Adipocyte (in vitro differentiated cells): ENCODE results near the gene NGFR.

Experiments used
- DNase-seq: peaks from one replicate; pipeline ENCODE4 v3.0.0-alpha.2; 2015; ENCODE audit warnings: low read depth
- H3K27me3 ChIP-seq: replicated peaks from 2 replicates; pipeline ENCODE4 v1.7.0; 2013; ENCODE audit warnings: mild to moderate bottlenecking, low read length, moderate library complexity; ENCODE audit not compliant: control insufficient read depth, insufficient read depth
- H3K36me3 ChIP-seq: 2 replicates; pipeline ENCODE4 v1.7.0; 2013; ENCODE audit warnings: low read length, mild to moderate bottlenecking, moderate library complexity; ENCODE audit not compliant: control insufficient read depth, insufficient read depth, severe bottlenecking
- H3K4me1 ChIP-seq: 2 replicates; pipeline ENCODE4 v1.7.0; 2013; ENCODE audit warnings: mild to moderate bottlenecking, low read length, moderate library complexity; ENCODE audit not compliant: control insufficient read depth, insufficient read depth
- H3K4me3 ChIP-seq: 2 replicates; pipeline ENCODE4 v1.7.0; 2013; ENCODE audit warnings: mild to moderate bottlenecking, low read length, moderate library complexity
- H3K9ac ChIP-seq: 2 replicates; pipeline ENCODE4 v1.7.0; 2013; ENCODE audit warnings: mild to moderate bottlenecking, low read length, moderate library complexity
- H3K9me3 ChIP-seq: 2 replicates; pipeline ENCODE4 v1.7.0; 2013; ENCODE audit warnings: mild to moderate bottlenecking, low read length, moderate library complexity; ENCODE audit not compliant: control insufficient read depth

Gene NGFR

GRCh38 chr17:49457564-49458535 lies 37.2 kb upstream of the NGFR start:
- Histone ChIP-seq H3K27me3 (peaks cover 49% of the 10 kb centered on the region), H3K4me1 (no peaks in the 10 kb centered on the region), H3K9me3 (no peaks in the 10 kb centered on the region), H3K4me3 (no peak overlapping the region), H3K36me3 (no peaks in the 10 kb centered on the region), H3K9ac (no peak overlapping the region)
- no peak for DNase-seq

- H3K36me3 ChIP-seq = no peaks in the 10 kb centered on the region
- peaks cover 66% of the 10 kb centered on the region for H3K27me3 ChIP-seq
- no peak overlapping the region for H3K9ac ChIP-seq
- H3K4me3 ChIP-seq = no peak overlapping the region
- H3K4me1 ChIP-seq = no peaks in the 10 kb centered on the region
- DNase-seq = no peak
- peaks cover 8% of the 10 kb centered on the region for H3K9me3 ChIP-seq
Observed at GRCh38 chr17:49459401-49459984, 35.6 kb upstream of the NGFR start.

GRCh38 chr17:49460401-49460800 lies 34.7 kb upstream of the NGFR start:
- H3K9me3 ChIP-seq = peaks cover 8% of the 10 kb centered on the region
- peaks cover 70% of the 10 kb centered on the region for H3K27me3 ChIP-seq
- no peak overlapping the region for H3K9ac ChIP-seq
- DNase-seq = no peak
- H3K36me3 ChIP-seq = no peaks in the 10 kb centered on the region
- H3K4me3 ChIP-seq = no peak overlapping the region
- H3K4me1 ChIP-seq = no peaks in the 10 kb centered on the region

GRCh38 chr17:49461580-49461979 lies 33.5 kb upstream of the NGFR start:
- Histone ChIP-seq H3K4me3 (no peak overlapping the region), H3K9me3 (peaks cover 8% of the 10 kb centered on the region), H3K9ac (no peak overlapping the region), H3K27me3 (peaks cover 70% of the 10 kb centered on the region), H3K36me3 (no peaks in the 10 kb centered on the region), H3K4me1 (no peaks in the 10 kb centered on the region)
- DNase-seq = no peak

- Histone ChIP-seq H3K4me1 (peaks cover 4% of the 10 kb centered on the region), H3K9ac (no peak overlapping the region), H3K27me3 (peaks cover 57% of the 10 kb centered on the region), H3K36me3 (no peaks in the 10 kb centered on the region), H3K9me3 (peaks cover 8% of the 10 kb centered on the region), H3K4me3 (no peak overlapping the region)
- DNase-seq = no peak
Observed at GRCh38 chr17:49464049-49464448, 31.0 kb upstream of the NGFR start.

- no peaks in the 10 kb centered on the region for H3K36me3 ChIP-seq
- H3K9ac ChIP-seq = no peak overlapping the region
Observed at GRCh38 chr17:49465331-49465903, 29.7 kb upstream of the NGFR start.

GRCh38 chr17:49466436-49466835 lies 28.7 kb upstream of the NGFR start:
- peaks cover 16% of the 10 kb centered on the region for H3K4me1 ChIP-seq
- H3K9ac ChIP-seq = no peak overlapping the region
- peaks cover 8% of the 10 kb centered on the region for H3K9me3 ChIP-seq
- H3K36me3 ChIP-seq = no peaks in the 10 kb centered on the region
- DNase-seq = no peak
- H3K4me3 ChIP-seq = no peak overlapping the region
- H3K27me3 ChIP-seq = peaks cover 40% of the 10 kb centered on the region

More at GRCh38 chr17:49465331-49465903, 29.7 kb upstream of the NGFR start:
- DNase-seq = no peak
- peaks cover 8% of the 10 kb centered on the region for H3K9me3 ChIP-seq
- peaks cover 9% of the 10 kb centered on the region for H3K4me1 ChIP-seq
- peaks cover 49% of the 10 kb centered on the region for H3K27me3 ChIP-seq
- no peak overlapping the region for H3K4me3 ChIP-seq

- peaks cover 18% of the 10 kb centered on the region for H3K4me1 ChIP-seq
- no peaks in the 10 kb centered on the region for H3K36me3 ChIP-seq
- no peak for DNase-seq
- H3K27me3 ChIP-seq = peaks cover 42% of the 10 kb centered on the region
- no peak overlapping the region for H3K9ac ChIP-seq
- no peak overlapping the region for H3K4me3 ChIP-seq
- peaks cover 8% of the 10 kb centered on the region for H3K9me3 ChIP-seq
Observed at GRCh38 chr17:49467175-49467574, 27.9 kb upstream of the NGFR start.

GRCh38 chr17:49468811-49469385 lies 26.2 kb upstream of the NGFR start:
- DNase-seq = peak; percentile 27
- Histone ChIP-seq H3K9me3 (peaks cover 5% of the 10 kb centered on the region), H3K4me1 (peaks cover 18% of the 10 kb centered on the region), H3K27me3 (peaks cover 36% of the 10 kb centered on the region), H3K36me3 (no peaks in the 10 kb centered on the region), H3K4me3 (no peak overlapping the region), H3K9ac (no peak overlapping the region)

- peaks cover 37% of the 10 kb centered on the region for H3K27me3 ChIP-seq
Observed at GRCh38 chr17:49469831-49470810, 25.0 kb upstream of the NGFR start.

More at GRCh38 chr17:49469831-49470810, 25.0 kb upstream of the NGFR start:
- DNase-seq = no peak
- no peak overlapping the region for H3K4me3 ChIP-seq
- peaks cover 8% of the 10 kb centered on the region for H3K9me3 ChIP-seq
- no peaks in the 10 kb centered on the region for H3K36me3 ChIP-seq
- no peak overlapping the region for H3K9ac ChIP-seq
- H3K4me1 ChIP-seq = peaks cover 18% of the 10 kb centered on the region
